Mucosa of stomach (tissue), 1 donor: ENCODE measurements around the gene PFKFB2.

Source experiments
- H3K27me3 ChIP-seq: one replicate; pipeline ENCODE4 v1.7.0; 2013; ENCODE audit warnings: mild to moderate bottlenecking, low read length; ENCODE audit not compliant: control insufficient read depth, insufficient read depth
- H3K36me3 ChIP-seq: one replicate; pipeline ENCODE4 v1.7.0; 2013; ENCODE audit warnings: low read length; ENCODE audit not compliant: control insufficient read depth, insufficient read depth
- H3K4me1 ChIP-seq: one replicate; pipeline ENCODE4 v1.7.0; 2013; ENCODE audit warnings: mild to moderate bottlenecking, low read length; ENCODE audit not compliant: control insufficient read depth, insufficient read depth
- H3K4me3 ChIP-seq: one replicate; pipeline ENCODE4 v1.7.0; 2013; ENCODE audit warnings: low read length
- H3K9ac ChIP-seq: one replicate; pipeline ENCODE4 v1.7.0; 2013; ENCODE audit warnings: mild to moderate bottlenecking, low read length, moderate library complexity
- H3K9me3 ChIP-seq: one replicate; pipeline ENCODE4 v1.7.0; 2013; ENCODE audit warnings: mild to moderate bottlenecking, low read length, moderate library complexity; ENCODE audit not compliant: control insufficient read depth
- donor health status: Pancreatic carcinoma.

Gene PFKFB2

GRCh38 chr1:207025146-207025880 is 27.8 kb upstream of the PFKFB2 start:
- no peak overlapping the region for H3K4me3 ChIP-seq
- H3K9ac ChIP-seq, result peak overlapping the region; percentile 79
- no peaks in the 10 kb centered on the region for H3K9me3 ChIP-seq
- H3K36me3 ChIP-seq, result peaks cover 16% of the 10 kb centered on the region
- H3K27me3 ChIP-seq, result no peaks in the 10 kb centered on the region
- H3K4me1 ChIP-seq, result peaks cover 86% of the 10 kb centered on the region

- H3K27me3 ChIP-seq, result no peaks in the 10 kb centered on the region
- H3K36me3 ChIP-seq, result peaks cover 19% of the 10 kb centered on the region
- H3K4me3 ChIP-seq, result no peak overlapping the region
- peaks cover 78% of the 10 kb centered on the region for H3K4me1 ChIP-seq
- H3K9ac ChIP-seq, result peak overlapping the region; percentile 79
- H3K9me3 ChIP-seq, result no peaks in the 10 kb centered on the region
Measured at GRCh38 chr1:207026104-207026534, 27.0 kb upstream of the PFKFB2 start.

GRCh38 chr1:207027206-207027777 is 25.8 kb upstream of the PFKFB2 start:
- peaks cover 66% of the 10 kb centered on the region for H3K4me1 ChIP-seq
- no peaks in the 10 kb centered on the region for H3K9me3 ChIP-seq
- H3K36me3 ChIP-seq, result peaks cover 17% of the 10 kb centered on the region
- peak overlapping the region; percentile 79 for H3K9ac ChIP-seq
- H3K27me3 ChIP-seq, result no peaks in the 10 kb centered on the region
- no peak overlapping the region for H3K4me3 ChIP-seq

GRCh38 chr1:207027921-207028320 is 25.2 kb upstream of the PFKFB2 start:
- H3K4me1 ChIP-seq, result peaks cover 60% of the 10 kb centered on the region
- H3K9ac ChIP-seq, result peak overlapping the region; percentile 79
- peaks cover 17% of the 10 kb centered on the region for H3K36me3 ChIP-seq
- no peaks in the 10 kb centered on the region for H3K27me3 ChIP-seq
- no peaks in the 10 kb centered on the region for H3K9me3 ChIP-seq
- H3K4me3 ChIP-seq, result peak overlapping the region; percentile 0

- Histone ChIP-seq H3K27me3 (no peaks in the 10 kb centered on the region), H3K4me3 (peak overlapping the region; percentile 43), H3K4me1 (peaks cover 60% of the 10 kb centered on the region), H3K9me3 (no peaks in the 10 kb centered on the region), H3K36me3 (peaks cover 13% of the 10 kb centered on the region), H3K9ac (peak overlapping the region; percentile 96)
Measured at GRCh38 chr1:207028884-207029650, 24.0 kb upstream of the PFKFB2 start.

- Histone ChIP-seq H3K9ac (peak overlapping the region; percentile 96), H3K36me3 (peaks cover 11% of the 10 kb centered on the region), H3K4me1 (peaks cover 55% of the 10 kb centered on the region), H3K27me3 (no peaks in the 10 kb centered on the region), H3K9me3 (no peaks in the 10 kb centered on the region), H3K4me3 (peak overlapping the region; percentile 43)
Measured at GRCh38 chr1:207029701-207030521, 23.2 kb upstream of the PFKFB2 start.

- Histone ChIP-seq H3K9me3 (no peaks in the 10 kb centered on the region), H3K36me3 (peaks cover 11% of the 10 kb centered on the region), H3K9ac (peak overlapping the region; percentile 96), H3K27me3 (no peaks in the 10 kb centered on the region), H3K4me3 (peak overlapping the region; percentile 64), H3K4me1 (peaks cover 55% of the 10 kb centered on the region)
Measured at GRCh38 chr1:207030522-207031009, 22.5 kb upstream of the PFKFB2 start.

GRCh38 chr1:207031016-207031415 is 22.1 kb upstream of the PFKFB2 start:
- Histone ChIP-seq H3K9ac (peak overlapping the region; percentile 96), H3K4me3 (peak overlapping the region; percentile 64), H3K4me1 (peaks cover 51% of the 10 kb centered on the region), H3K36me3 (peaks cover 11% of the 10 kb centered on the region), H3K9me3 (no peaks in the 10 kb centered on the region), H3K27me3 (no peaks in the 10 kb centered on the region)

GRCh38 chr1:207031632-207032264 is 21.3 kb upstream of the PFKFB2 start:
- Histone ChIP-seq H3K9ac (peak overlapping the region; percentile 96), H3K4me3 (peak overlapping the region; percentile 64), H3K4me1 (peaks cover 44% of the 10 kb centered on the region), H3K27me3 (no peaks in the 10 kb centered on the region), H3K9me3 (no peaks in the 10 kb centered on the region), H3K36me3 (peaks cover 11% of the 10 kb centered on the region)

GRCh38 chr1:207032528-207033017 is 20.5 kb upstream of the PFKFB2 start, which contains the start of gene C1orf116:
Gene C1orf116 (minus strand): TSS chr1:207032756. CDS start chr1:207027598, 5,158 bp downstream.
- no peaks in the 10 kb centered on the region for H3K27me3 ChIP-seq
- H3K9me3 ChIP-seq, result no peaks in the 10 kb centered on the region
- peak within 1 kb of the TSS; percentile 64 for H3K4me3 ChIP-seq
- peaks cover 9% of the 10 kb centered on the region for H3K36me3 ChIP-seq
- peaks cover 35% of the 10 kb centered on the region for H3K4me1 ChIP-seq
- H3K9ac ChIP-seq, result peak within 1 kb of the TSS; percentile 96

GRCh38 chr1:207033302-207033701 is 19.8 kb upstream of the PFKFB2 start:
- H3K36me3 ChIP-seq, result peaks cover 7% of the 10 kb centered on the region
- H3K27me3 ChIP-seq, result no peaks in the 10 kb centered on the region
- peaks cover 34% of the 10 kb centered on the region for H3K4me1 ChIP-seq
- H3K9me3 ChIP-seq, result no peaks in the 10 kb centered on the region
- peak overlapping the region; percentile 96 for H3K9ac ChIP-seq
- H3K4me3 ChIP-seq, result no peak overlapping the region
